ENCODE results near the gene SMTN.

SMTN gene

DNA sequence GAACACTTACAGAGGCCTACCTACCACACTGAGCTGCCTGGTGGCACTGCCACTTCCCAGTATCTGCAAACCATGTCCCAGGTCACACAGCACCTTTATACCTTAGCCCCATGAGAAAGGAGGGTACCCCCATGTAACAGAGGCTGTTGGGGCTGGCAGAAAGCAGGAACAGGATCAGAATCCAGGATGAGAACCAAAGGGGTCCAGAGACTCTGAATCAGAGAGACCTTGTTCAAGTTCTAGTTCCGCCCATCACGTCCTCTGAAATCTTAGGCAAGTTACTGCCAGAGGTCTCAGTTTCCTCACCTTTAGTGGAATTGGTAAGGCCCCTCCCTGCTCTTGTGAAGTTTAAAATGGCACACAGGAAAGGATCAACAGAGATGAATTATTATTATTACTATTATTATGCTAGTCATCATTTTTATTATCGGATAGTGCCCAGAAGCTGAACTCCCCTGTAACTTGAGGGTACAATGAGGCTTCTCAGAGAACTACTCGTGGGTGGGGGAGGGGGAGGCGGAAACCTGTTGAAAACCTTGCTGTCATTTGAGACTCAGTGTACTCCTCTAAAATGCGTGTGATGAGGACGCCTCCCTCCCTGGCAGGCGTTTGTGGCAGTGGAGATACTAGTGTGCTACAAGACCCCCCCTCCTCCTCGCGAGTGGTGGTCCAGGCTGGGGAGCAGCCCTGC is 17.0 kb downstream of the SMTN start:
- H3F3A ChIP-seq (ENCODE audit: insufficient read depth, low read length), result no peaks in the 10 kb centered on the region
- H3K9ac ChIP-seq (ENCODE audit: low read length), result no peak overlapping the region
- H3K79me2 ChIP-seq (ENCODE audit: insufficient read depth, low read length), result no peaks in the 10 kb centered on the region
- no peak overlapping the region for H3K4me3 ChIP-seq (ENCODE audit: low read depth, low read length, poor library complexity, severe bottlenecking)
- H3K9me2 ChIP-seq (ENCODE audit: low read depth, low read length), result no peaks in the 10 kb centered on the region
- no peak overlapping the region for H2AFZ ChIP-seq (ENCODE audit: low read length)
- H3K27me3 ChIP-seq (ENCODE audit: insufficient read depth, low read length), result no peaks in the 10 kb centered on the region
- no peak overlapping the region for H3K4me2 ChIP-seq (ENCODE audit: low read length)
- H3K9me3 ChIP-seq (ENCODE audit: low read length), result no peaks in the 10 kb centered on the region
- no peaks in the 10 kb centered on the region for H3K36me3 ChIP-seq (ENCODE audit: insufficient read depth, low read length)
- no peaks in the 10 kb centered on the region for H4K20me1 ChIP-seq (ENCODE audit: insufficient read depth, low read length)
- no peaks in the 10 kb centered on the region for H3K4me1 ChIP-seq (ENCODE audit: insufficient read depth, low read length, severe bottlenecking)
- TF ChIP-seq, protein P1, sequence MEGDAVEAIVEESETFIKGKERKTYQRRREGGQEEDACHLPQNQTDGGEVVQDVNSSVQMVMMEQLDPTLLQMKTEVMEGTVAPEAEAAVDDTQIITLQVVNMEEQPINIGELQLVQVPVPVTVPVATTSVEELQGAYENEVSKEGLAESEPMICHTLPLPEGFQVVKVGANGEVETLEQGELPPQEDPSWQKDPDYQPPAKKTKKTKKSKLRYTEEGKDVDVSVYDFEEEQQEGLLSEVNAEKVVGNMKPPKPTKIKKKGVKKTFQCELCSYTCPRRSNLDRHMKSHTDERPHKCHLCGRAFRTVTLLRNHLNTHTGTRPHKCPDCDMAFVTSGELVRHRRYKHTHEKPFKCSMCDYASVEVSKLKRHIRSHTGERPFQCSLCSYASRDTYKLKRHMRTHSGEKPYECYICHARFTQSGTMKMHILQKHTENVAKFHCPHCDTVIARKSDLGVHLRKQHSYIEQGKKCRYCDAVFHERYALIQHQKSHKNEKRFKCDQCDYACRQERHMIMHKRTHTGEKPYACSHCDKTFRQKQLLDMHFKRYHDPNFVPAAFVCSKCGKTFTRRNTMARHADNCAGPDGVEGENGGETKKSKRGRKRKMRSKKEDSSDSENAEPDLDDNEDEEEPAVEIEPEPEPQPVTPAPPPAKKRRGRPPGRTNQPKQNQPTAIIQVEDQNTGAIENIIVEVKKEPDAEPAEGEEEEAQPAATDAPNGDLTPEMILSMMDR (IDR thresholded peaks at IDR 0.05; ENCODE audit: low read length), result no peak
- TF ChIP-seq EZH2 (IDR thresholded peaks at IDR 0.05; ENCODE audit: borderline replicate concordance, low read length), result no peak
- no peak overlapping the region for H3K27ac ChIP-seq (ENCODE audit: low read depth, low read length, poor library complexity, severe bottlenecking)

GRCh38 chr22:31098632-31099110 is 17.6 kb downstream of the SMTN start:
- Histone ChIP-seq H3K36me3 (ENCODE audit: insufficient read depth, low read length) (no peaks in the 10 kb centered on the region), H3K4me3 (ENCODE audit: low read depth, low read length, poor library complexity, severe bottlenecking) (no peak overlapping the region), H3K27ac (ENCODE audit: low read depth, low read length, poor library complexity, severe bottlenecking) (no peak overlapping the region), H3K27me3 (ENCODE audit: insufficient read depth, low read length) (no peaks in the 10 kb centered on the region), H4K20me1 (ENCODE audit: insufficient read depth, low read length) (no peaks in the 10 kb centered on the region), H3K4me2 (ENCODE audit: low read length) (no peak overlapping the region), H3K9ac (ENCODE audit: low read length) (no peak overlapping the region), H3K4me1 (ENCODE audit: insufficient read depth, low read length, severe bottlenecking) (no peaks in the 10 kb centered on the region), H3K79me2 (ENCODE audit: insufficient read depth, low read length) (no peaks in the 10 kb centered on the region), H2AFZ (ENCODE audit: low read length) (no peak overlapping the region), H3F3A (ENCODE audit: insufficient read depth, low read length) (no peaks in the 10 kb centered on the region), H3K9me2 (ENCODE audit: low read depth, low read length) (no peaks in the 10 kb centered on the region), H3K9me3 (ENCODE audit: low read length) (no peaks in the 10 kb centered on the region)
- TF ChIP-seq, protein P1 (IDR thresholded peaks at IDR 0.05; ENCODE audit: low read length), result no peak
- no peak for TF ChIP-seq EZH2 (IDR thresholded peaks at IDR 0.05; ENCODE audit: borderline replicate concordance, low read length)

DNA sequence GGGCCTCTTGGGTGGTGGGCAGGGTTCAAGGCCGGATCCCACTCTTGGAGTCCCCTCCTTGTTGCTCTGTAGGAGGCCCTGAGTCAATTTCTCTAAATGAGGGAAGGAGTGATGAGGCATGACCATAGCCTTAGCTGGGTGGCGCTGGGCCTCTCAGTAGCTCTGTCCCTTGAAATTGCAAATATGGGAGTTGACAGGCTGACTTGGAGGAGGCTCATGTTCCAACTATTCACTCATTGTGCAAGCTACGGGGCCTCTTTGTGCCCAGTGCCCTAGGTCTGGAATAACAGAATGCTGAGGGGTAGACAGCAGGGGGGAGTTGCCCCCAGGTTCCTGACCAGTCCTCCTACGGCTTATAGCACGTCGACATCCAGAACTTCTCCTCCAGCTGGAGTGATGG is 18.3 kb downstream of the SMTN start:
- no peaks in the 10 kb centered on the region for H3K36me3 ChIP-seq (ENCODE audit: insufficient read depth, low read length)
- H3K4me1 ChIP-seq (ENCODE audit: insufficient read depth, low read length, severe bottlenecking), result no peaks in the 10 kb centered on the region
- no peak overlapping the region for H3K4me2 ChIP-seq (ENCODE audit: low read length)
- H3K4me3 ChIP-seq (ENCODE audit: low read depth, low read length, poor library complexity, severe bottlenecking), result no peak overlapping the region
- TF ChIP-seq EZH2 (IDR thresholded peaks at IDR 0.05; ENCODE audit: borderline replicate concordance, low read length), result no peak
- TF ChIP-seq, protein P1 (IDR thresholded peaks at IDR 0.05; ENCODE audit: low read length), result no peak
- H3K79me2 ChIP-seq (ENCODE audit: insufficient read depth, low read length), result no peaks in the 10 kb centered on the region
- H3K27ac ChIP-seq (ENCODE audit: low read depth, low read length, poor library complexity, severe bottlenecking), result no peak overlapping the region
- H3K9me2 ChIP-seq (ENCODE audit: low read depth, low read length), result no peaks in the 10 kb centered on the region
- H3F3A ChIP-seq (ENCODE audit: insufficient read depth, low read length), result no peaks in the 10 kb centered on the region
- no peaks in the 10 kb centered on the region for H3K27me3 ChIP-seq (ENCODE audit: insufficient read depth, low read length)
- no peaks in the 10 kb centered on the region for H4K20me1 ChIP-seq (ENCODE audit: insufficient read depth, low read length)
- no peak overlapping the region for H3K9ac ChIP-seq (ENCODE audit: low read length)
- H3K9me3 ChIP-seq (ENCODE audit: low read length), result no peaks in the 10 kb centered on the region
- no peak overlapping the region for H2AFZ ChIP-seq (ENCODE audit: low read length)
